NCI-H2081 treated with DMSO at 0.1 percent for 48 hours (cell line): ENCODE results near the gene RAB42.
"Not testable (repeated sequence)": the region's sequence is repeated elsewhere in the genome, so short reads cannot be mapped to it uniquely, and the experiment has no call there.

Experiments used
- DNase-seq: peaks from one replicate; lab custom pipeline; 2025; lab: John Stamatoyannopoulos, UW

Gene RAB42

DNA sequence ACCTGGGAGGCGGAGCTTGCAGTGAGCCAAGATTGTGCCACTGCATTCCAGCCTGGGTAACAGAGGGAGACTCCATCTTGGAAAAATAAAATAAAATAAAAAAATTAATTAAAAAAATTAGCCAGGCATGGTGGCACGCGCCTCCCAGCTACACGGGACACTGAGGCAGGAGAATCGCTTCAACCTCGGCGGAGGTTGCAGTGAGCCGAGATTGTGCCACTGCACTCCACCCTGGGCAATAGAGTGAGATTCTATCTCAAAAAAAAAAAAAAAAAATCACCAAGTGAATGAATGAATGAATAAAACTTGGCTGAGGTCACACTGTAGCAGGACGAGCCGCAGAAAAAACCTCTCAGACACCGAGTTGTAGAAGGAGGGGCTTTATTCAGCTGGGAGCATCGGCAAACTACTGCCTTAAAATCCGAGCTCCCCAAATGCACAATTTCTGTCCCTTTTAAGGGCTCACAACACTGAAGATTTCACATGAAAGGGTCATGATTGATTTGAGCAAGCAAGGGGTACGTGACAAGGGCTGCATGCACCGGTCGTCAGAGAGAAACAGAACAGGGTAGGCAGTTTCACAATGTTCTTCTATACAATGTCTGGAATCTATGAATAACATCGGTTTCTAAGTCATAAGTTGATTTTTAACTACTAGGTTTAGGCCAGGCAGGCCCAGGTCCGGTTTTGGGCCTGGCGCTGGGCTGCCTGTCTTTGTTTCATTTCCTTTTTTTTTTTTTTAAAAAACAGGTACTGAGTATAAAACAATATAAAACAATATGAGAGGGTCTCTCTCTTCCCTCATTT, 5.3 kb upstream of the RAB42 start:
- DNase-seq = not testable (repeated sequence)

DNA sequence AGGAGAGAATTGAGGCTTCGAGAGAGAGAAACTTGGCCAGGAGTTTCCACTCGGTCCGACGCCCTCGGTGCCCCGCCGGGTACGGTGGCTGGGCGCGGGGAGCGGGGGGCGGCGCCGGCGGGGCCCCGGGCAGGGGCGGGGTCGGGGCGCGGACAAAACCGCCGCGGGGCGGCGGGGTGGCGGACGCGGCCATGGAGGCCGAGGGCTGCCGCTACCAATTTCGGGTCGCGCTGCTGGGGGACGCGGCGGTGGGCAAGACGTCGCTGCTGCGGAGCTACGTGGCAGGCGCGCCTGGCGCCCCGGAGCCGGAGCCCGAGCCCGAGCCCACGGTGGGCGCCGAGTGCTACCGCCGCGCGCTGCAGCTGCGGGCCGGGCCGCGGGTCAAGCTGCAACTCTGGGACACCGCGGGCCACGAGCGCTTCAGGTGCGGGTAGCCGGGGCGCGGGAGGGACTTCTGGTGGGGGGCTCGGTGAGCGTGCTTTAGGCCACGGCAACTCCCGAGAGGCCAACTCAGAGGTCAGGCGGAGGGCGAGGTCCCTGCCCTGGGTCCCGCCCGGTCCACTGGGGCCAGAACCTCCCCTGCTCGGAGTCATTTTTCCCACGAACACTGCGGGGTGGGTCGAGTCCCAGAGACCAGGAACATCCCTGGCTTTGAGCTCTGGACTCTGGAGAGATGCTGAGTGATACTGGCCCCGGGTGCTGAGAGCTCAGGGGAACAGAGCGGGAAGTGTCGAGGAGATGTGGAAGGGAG, 431 bp downstream of the RAB42 start:
- DNase-seq = no peak

DNA sequence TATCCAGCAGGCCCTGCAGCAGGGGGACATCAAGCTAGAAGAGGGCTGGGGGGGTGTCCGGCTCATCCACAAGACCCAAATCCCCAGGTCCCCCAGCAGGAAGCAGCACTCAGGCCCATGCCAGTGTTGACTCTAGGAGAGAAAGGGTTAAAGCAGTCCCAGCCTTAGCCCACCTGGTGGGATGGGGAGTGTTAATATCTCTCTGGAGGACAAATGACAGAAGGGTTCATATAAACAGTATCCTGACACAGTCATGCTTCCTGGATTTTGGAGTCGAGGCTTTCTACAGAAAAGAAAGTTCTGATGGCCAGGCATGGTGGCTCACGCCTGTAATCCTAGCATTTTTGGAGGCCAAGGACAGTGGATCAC, 1.9 kb downstream of the RAB42 start:
- not testable (repeated sequence) for DNase-seq

DNA sequence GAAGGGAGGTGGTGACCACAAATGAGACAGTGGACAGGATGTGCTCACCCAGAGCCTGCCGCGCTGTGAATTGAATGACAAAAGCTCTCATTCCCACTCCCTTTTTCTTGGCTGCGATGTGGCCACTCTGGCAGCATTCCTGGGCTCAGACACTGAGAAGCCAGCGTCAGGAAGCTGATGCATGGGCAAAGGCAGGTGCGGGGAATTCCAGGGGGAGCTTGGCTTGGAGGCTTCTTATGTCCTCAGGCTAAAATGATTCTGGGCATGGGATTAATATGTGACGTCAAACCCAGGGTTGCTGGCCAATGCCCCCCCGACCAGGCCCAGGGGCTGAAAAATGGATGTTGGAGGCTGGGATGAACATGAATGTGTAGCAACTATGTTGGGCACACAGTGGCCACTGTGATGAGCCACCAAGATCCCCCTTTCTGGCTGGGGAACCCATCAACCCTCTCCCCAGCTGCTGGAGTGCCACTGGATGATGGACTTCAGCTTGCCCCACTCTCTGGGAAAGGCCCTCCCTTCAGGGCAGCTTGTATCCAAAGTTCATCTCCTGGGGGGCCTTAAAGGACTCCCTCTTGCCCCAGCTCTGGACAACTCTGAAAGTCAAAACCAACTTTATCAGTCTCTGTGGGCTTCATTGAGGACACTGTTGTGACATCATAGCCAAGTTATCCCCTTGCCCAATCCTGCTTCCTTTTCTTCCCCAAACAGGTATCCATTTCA, 2.8 kb downstream of the RAB42 start:
- not testable (repeated sequence) for DNase-seq

DNA sequence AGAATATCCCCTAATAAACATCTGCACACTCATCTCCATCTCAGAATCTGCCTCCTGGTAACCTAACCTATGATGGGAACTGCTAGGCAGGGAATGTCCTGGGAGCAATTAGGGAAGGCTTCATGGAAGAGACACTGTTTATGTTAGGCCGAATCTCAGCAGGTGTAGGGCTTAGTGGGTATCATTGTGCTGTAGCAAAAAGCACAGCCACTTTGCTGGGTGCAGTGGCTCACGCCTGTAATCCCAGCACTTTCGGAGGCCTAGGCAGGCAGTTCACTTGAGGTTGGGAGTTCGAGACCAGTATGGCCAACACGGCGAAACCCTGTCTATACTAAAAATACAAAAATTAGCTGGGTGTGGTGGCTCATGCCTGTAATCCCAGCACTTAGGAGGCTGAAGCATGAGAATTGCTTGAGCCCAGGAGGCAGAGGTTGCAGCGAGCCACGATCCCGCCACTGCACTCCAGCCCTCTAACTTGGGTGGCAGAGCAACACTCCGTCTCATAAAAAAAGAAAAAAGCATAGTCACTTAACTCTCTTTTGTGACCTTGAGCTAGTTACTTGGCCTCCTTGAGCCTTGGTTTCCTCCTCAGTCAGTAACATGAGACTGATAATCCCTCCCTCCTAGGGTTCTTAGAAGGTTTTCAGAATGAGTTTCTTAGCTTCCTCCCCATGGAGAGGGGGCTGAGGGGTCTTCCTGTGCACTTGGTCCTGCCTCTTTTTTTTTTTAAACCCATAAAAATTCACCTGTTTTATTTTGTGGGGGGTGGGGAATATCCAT, 3.5 kb downstream of the RAB42 start:
- no peak for DNase-seq

DNA sequence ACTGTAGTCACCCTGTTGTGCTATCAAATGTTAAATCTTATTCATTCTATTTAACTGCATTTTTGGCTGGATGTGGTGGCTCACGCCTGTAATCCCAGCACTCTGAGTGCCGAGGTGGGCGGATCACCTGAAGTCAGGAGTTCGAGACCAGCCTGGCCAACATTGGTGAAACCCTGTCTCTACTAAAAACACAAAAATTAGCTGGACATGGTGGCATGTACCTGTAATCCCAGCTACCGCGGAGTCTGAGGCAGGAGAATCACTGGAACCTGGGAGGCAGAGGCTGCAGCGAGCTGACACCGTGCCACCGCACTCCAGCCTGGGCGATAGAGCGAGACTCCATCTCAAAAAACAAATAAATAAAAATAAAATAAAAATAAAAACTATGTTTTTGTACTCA, 4.2 kb downstream of the RAB42 start:
- not testable (repeated sequence) for DNase-seq

DNA sequence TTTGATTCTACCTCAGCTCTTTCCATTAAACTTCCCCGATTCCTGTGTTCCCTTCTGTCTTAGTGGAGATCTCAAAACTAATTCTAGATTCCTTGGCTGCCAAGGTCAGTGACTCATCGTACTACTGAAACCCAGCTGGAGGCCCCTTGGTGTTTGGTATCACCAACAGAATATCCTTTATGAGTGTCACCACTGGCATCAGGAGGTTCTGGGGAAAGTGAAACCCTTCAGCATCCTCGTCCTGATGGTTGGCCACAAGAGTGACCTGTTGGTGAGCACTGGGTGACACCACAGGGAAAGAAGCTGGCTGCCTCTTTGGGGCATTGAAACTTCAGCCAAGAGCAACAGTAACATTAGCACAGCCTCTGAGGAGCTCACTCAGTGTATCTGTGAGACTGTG, 9.6 kb downstream of the RAB42 start:
- DNase-seq = no peak

DNA sequence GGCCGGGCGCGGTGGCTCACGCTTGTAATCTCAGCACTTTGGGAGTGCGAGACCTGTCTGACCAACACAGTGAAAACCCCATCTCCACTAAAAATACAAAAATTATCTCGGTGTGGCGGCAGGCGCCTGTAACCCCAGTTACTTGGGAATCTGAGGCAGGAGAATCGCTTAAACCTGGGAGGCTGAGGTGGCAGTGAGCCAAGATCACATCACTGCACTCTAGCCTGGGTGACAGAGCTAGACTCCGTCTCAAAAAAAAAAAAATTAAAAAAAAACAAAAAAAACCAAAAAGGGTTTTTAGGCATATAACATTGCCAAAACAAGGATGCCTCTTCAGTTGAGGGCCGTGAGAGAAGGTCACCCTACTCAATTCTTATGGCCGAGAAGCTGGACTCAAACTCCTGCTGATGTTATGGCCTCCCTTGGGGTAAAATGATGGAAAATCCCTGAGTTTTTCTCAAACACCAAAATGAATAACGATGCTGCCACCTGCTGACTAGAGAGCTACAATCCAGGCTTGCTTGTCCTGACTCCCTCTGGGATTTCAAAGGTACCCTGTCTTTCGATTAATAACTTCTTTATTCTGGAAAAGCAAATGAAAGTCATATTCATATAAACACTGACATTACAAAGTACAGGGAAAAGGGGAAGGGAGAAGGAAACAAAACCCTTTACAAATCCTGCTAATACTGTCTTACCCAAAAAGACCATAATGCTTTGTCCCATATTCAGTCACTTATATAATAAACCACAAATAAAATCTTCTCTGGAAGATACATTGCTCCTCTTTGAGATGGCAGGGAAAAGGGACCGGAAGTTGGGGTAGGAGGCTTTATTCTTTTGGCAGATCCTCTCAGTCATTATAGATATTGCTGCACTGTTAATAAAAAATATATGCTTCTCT, 10.7 kb downstream of the RAB42 start:
- DNase-seq = no peak

DNA sequence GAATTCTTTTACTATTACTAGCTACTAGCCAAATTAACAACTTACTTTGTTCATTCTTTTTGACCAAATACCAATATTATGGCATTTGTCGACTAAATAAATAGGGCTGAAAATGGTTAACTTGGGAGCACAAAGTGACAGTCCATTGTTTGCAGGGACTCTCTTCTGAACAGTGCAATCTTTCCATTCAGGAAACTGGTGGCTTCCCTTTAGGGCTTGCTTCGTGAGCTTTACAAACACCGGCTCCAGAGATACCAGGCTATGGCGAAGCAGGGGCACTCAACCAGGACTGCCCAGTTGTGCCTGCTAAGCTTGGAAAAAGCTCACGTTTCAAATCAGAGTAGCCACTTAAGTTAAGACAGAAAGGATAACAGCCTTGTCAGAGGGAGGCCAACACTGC, 12.3 kb downstream of the RAB42 start:
- no peak for DNase-seq

DNA sequence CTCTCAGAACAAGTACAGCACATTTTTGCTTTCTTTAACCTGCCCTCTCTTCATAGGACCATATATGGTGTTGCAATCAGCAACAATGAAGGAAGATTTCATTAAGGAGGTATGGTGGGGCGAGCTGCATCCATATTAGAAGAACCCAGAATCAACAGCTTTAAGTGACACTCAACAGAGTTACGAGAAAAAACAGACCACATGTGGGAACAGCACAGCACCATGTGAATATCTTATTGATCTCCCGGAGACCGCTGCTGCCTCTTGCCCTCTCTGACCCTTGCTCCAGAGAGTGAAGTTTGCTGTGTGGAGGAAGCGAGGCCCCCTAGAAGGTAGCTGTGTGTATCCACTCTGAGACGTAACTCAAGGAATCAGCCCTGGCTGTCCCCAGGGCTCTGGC, 12.9 kb downstream of the RAB42 start:
- DNase-seq = no peak

DNA sequence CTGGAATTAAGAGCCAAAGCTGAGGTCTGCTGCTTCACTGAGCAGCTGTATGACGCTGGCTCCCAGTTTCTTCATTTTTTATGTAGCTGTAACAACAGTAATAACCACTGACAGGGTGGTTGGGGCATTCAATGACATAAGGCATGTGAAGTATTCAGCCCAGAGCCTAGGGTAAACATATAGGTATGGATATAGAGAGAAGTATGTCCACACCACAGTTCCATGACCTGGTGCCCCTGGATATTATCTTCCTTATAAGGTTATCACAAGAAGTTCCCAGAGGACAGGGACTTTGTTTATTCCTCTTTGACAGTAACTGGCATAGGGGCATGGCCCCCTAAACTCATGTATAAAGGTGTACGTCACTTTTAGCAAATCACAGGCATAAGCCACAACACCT, 14.7 kb downstream of the RAB42 start:
- no peak for DNase-seq

DNA sequence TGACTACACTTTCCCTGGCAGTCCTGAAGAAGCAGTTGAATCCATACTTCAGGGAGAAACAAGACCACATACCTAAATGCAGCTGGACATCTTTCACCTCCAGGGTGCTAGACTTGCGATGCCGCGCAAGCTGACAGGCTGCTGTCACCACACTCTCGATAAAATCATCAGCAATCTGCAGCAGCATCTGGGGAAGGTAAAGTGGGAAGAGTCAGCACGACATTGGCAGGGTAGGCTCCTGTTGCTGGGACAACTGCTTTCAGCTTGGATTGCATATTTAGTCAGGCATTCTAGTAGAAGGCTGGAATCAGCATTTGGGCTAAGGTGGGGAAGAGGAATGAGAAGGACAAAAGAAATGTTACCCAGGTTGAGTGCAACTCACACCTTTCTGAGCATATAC, 21.1 kb downstream of the RAB42 start:
- no peak for DNase-seq

DNA sequence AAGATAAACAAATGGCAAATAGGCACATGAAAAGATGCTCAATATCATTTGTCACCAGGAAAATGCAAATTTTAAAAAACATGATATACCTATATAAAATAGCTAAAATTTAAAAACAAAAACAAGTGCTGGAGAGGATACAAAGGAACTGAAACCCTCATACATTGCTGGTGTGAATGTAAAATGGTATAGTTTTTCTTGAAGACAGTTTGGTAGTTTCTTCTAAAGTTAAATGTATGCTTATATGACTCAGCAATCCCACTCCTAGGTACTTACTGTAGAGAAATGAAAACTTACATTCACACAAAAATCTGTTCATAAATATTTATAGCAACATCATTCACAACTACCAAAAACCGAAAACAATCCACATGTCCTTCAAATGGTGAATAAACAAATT, 39.6 kb downstream of the RAB42 start:
- no peak for DNase-seq

DNA sequence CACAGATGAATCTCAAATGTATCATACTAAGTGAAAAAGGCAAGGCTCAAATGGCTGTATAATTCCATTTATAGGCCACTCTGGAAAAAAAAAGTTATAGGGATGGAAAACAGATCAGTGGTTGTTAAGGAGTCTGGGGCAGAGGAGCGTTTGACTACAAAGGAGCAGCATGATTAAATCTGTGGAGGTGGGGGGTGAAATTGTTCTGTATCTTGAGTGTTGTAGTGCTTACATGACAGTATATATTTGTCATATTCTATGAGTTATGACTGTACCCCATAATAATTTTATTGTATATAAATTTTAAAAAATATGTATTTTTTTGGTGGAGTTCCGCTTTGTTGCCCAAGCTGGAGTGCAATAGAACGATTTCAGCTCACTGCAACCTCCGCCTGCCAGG, 40.5 kb downstream of the RAB42 start:
- DNase-seq = no peak

DNA sequence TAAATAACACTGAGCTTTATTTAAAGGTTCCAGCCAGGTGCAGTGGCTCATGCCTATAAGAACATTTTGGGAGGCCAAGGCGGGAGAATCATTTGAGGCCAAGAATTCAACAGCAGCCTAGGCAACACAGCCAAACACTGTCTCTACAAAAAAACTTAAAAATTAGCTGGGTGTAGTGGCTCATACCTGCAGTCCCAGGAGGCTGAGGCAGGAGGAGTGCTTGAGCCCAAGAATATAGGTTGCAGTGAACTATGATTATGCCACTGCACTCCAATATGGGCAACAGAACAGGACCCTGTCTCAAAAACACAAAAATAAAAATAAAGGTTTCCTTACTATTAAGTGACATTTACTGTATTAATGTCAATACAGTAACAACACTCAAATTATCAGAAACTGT, 48.7 kb downstream of the RAB42 start:
- DNase-seq = no peak

DNA sequence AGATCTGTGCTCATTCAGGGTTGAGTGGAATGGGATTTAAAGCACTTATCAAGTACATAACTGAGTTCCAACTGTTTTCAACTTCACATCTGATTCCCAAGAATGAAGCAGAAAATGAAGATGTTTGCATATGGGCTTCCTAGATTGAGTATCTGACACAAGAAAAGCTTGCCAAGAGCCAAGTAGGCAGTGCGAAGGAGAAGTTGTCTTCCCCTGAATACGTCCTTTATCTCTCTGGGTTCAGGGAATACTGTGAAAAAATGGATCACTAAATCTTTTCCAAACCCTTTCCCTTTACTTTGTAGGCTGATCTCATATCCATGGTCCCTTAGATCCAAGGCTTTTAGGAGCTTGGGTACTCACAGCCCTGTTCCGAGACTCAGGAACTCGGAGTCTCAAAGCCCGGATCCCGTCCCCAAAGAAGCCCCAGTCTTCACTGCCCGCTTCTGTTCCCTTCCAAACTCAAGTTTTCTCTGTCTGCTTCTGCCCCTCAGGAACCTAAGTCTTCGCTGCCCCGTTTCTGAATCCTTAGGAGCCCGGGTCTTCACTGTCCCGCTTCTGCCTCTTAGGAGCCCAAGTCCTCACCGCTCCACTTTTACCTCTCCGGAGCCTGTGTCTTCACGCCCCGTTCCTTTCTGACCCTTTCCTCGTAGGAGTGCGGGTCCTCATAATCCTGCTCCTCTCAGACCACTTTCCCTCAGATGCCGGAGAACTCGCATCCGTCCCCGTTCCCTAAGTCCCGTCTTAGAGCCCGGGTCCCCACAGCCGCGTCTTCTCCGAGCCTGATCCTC, 50.2 kb downstream of the RAB42 start:
- no peak for DNase-seq

DNA sequence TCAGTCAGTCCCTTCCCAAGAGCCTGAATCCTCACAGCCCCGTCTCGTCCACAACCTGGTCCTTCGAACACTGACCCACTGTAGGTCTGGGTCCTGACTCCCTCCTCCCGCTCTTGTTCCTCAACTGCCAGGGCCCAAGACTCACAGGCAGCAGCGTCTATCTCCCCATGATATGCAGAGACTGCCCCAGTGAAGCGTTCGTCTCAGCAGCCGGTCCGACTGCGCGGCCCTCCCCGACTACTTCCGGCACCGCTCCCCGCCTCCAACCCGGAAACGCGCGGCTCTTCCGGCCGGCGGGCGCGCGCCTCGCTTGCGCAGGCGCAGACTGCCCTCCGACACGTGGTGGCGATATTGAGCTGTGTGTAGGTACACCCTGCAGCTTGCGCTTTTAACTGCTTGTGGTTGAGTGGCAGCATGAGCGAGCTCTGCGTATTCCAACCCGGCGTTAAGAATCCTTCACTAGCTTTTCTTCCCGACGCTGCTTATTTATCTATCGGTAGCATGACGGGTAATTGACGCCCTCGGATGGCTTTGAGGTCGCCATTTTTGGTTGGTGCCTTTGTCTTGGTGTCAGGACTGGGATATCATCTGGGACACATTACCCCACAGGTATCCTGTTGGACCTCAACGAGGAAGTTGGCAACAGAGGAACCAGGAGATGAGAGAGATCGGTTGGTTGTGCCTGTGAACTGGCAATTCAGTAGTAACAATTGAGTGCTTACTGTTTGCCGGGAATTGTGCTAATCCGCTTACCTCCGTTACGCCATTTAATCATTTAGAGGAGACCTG, 51.0 kb downstream of the RAB42 start, which contains the start of gene TAF12:
TSS of gene TAF12 (minus strand) at position 221 of the 789 bp plus-strand sequence. CDS start 20,986 bp downstream, outside the sequence.
- peak; percentile 82 for DNase-seq

DNA sequence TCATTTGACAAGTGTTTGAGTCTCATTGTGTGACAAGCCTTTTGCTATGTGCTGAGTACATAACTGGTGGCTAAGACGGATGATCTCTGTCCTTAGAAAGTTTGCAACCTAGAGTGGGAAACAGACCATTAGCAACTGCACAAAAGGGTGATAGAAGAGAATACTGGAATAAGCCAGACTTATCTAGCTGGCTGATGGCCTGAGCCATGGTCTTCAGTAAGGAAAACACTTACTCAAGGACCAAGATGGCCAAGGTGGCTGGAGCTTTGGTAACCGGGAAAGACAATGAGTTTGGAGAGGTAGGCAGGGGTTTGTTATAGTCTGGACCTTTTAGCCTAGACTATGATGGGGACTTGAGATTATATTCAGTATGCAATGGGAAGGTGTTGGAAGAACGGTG, 52.4 kb downstream of the RAB42 start:
- no peak for DNase-seq
